ENCODE measurements around the gene TARDBP. TPM values are rescaled to one million over a fixed set of nuclear protein-coding genes. Genes with fewer than 3 reads are reported as not detected.

Gene TARDBP
- total RNA-seq, 1 experiment from 2014 or later, result 207 TPM

DNA sequence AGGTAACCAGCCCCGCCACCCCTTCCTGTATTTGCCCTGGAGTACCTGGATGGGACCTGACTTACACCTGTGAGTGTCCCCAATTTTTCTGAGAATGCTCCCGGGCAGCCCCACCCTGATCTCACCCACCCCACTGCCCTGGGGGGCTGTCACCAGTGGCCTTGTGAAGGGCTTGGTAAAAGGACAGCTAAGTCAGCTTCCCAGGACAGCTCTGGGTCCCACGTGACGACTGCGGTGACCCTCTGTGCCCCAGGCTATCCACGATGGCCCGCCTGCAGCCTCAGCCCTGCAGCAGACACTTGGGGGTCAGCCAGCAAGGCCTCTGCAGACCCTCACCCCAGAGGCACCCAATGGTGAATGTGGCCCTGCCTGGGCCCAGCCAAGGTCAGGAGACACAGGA, 41.7 kb downstream of the TARDBP start:
- H3K9ac ChIP-seq (ENCODE audit: extremely low read depth, insufficient read length, low read length), result no peak overlapping the region
- Mint-ChIP-seq H3K4me1 (peaks cover 16 to 25% of the 10 kb centered on the region in 2 experiments), H3K27me3 (ENCODE audit: low read depth) (no peaks in the 10 kb centered on the region), H3K4me3 (no peak overlapping the region), H3K27ac (peak overlapping the region in 1 of 3 experiments; percentile 62; a peak in 1 of 7 replicates), H3K36me3 (ENCODE audit: insufficient read depth in 1 of 3, low read depth in 3 of 3) (peaks cover 23 to 48% (median 30%) of the 10 kb centered on the region in 3 experiments), H3K9me3 (no peaks in the 10 kb centered on the region)
- H4K5ac ChIP-seq (ENCODE audit: insufficient read length, low read depth, low read length), result no peak overlapping the region
- H4K8ac ChIP-seq (replicated peaks; ENCODE audit: insufficient read length, low read depth, low read length), result no peak overlapping the region
- no peak overlapping the region for H2BK5ac ChIP-seq (ENCODE audit: insufficient read length, low read length)
- no peak overlapping the region for H3K18ac ChIP-seq (ENCODE audit: insufficient read length, low read depth, low read length)
- peaks cover 2% of the 10 kb centered on the region; the same call in 1 of the 2 replicates for H3K79me2 ChIP-seq (ENCODE audit: insufficient read depth, low read length)
- no peak overlapping the region for H3K4ac ChIP-seq (ENCODE audit: low read depth, low read length)
- no peak overlapping the region for H3T11ph ChIP-seq (ENCODE audit: low read length)
- no peak overlapping the region for H3K27ac ChIP-seq (ENCODE audit: insufficient read length, low read depth, low read length)
- no peak overlapping the region for H2BK12ac ChIP-seq (ENCODE audit: insufficient read length, low read depth, low read length)
- no peak overlapping the region for H3K23ac ChIP-seq (ENCODE audit: insufficient read length, low read depth, low read length)
- H3K4me1 ChIP-seq (ENCODE audit: insufficient read depth, low read length), result no peaks in the 10 kb centered on the region
- H3K23me2 ChIP-seq (ENCODE audit: insufficient read length, low read depth, low read length, poor library complexity, severe bottlenecking), result peaks cover 6% of the 10 kb centered on the region
- no peaks in the 10 kb centered on the region for H4K20me1 ChIP-seq (ENCODE audit: control insufficient read depth, insufficient read depth, insufficient read length)
- H3K4me2 ChIP-seq (ENCODE audit: insufficient read depth, insufficient read length, low read length), result no peak overlapping the region
- H2AK5ac ChIP-seq (ENCODE audit: insufficient read length, low read length), result no peak overlapping the region
- no CpG with 5 or more reads among the region's 7 CpGs for WGBS (ENCODE audit: extremely low coverage, insufficient read length, low lambda C conversion rate)
- H3K56ac ChIP-seq (ENCODE audit: insufficient read length, low read depth, low read length), result no peak overlapping the region
- no peaks in the 10 kb centered on the region; the same call in 1 of the 2 replicates for H3K27me3 ChIP-seq (ENCODE audit: insufficient read depth, low read length)
- no peak overlapping the region for H2AFZ ChIP-seq (ENCODE audit: low read length)
- H4K91ac ChIP-seq (ENCODE audit: insufficient read length, low read depth, low read length), result no peak overlapping the region
- H3K14ac ChIP-seq (ENCODE audit: insufficient read depth, low read length), result no peak overlapping the region
- H3K79me1 ChIP-seq (ENCODE audit: insufficient read depth, low read depth, low read length, poor library complexity, severe bottlenecking), result no peaks in the 10 kb centered on the region
- TF ChIP-seq, protein P1, sequence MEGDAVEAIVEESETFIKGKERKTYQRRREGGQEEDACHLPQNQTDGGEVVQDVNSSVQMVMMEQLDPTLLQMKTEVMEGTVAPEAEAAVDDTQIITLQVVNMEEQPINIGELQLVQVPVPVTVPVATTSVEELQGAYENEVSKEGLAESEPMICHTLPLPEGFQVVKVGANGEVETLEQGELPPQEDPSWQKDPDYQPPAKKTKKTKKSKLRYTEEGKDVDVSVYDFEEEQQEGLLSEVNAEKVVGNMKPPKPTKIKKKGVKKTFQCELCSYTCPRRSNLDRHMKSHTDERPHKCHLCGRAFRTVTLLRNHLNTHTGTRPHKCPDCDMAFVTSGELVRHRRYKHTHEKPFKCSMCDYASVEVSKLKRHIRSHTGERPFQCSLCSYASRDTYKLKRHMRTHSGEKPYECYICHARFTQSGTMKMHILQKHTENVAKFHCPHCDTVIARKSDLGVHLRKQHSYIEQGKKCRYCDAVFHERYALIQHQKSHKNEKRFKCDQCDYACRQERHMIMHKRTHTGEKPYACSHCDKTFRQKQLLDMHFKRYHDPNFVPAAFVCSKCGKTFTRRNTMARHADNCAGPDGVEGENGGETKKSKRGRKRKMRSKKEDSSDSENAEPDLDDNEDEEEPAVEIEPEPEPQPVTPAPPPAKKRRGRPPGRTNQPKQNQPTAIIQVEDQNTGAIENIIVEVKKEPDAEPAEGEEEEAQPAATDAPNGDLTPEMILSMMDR (conservative IDR thresholded peaks at IDR 0.05), result no peak
- DNase-seq, result no peak
- no peaks in the 10 kb centered on the region for H3K9me3 ChIP-seq (ENCODE audit: control insufficient read depth, low read depth, low read length)
- no peak overlapping the region for H2BK120ac ChIP-seq (ENCODE audit: low read depth, low read length, poor library complexity, severe bottlenecking)
- H2BK15ac ChIP-seq (ENCODE audit: low read depth, low read length), result no peak overlapping the region
- no peak overlapping the region for H2BK20ac ChIP-seq (ENCODE audit: low read depth, low read length, poor library complexity, severe bottlenecking)

Data from H9 (cell line).